Measurements from ENCODE around the gene WSCD2. TPM values are rescaled to one million over a fixed set of nuclear protein-coding genes. Genes with fewer than 3 reads are reported as not detected.

WSCD2 gene
- total RNA-seq, 2 experiments from 2014 or later: not detected

- Histone ChIP-seq H3K9me3 (ENCODE audit: low read length) (no peaks in the 10 kb centered on the region), H3K9me2 (ENCODE audit: insufficient read depth, low read length) (no peaks in the 10 kb centered on the region), H3K79me2 (ENCODE audit: insufficient read depth, low read depth, low read length) (no peaks in the 10 kb centered on the region), H3K4me3 (ENCODE audit: low read depth, low read length, poor library complexity, severe bottlenecking) (no peak overlapping the region), H3K27ac (ENCODE audit: low read depth, low read length, poor library complexity, severe bottlenecking) (no peak overlapping the region), H2AFZ (ENCODE audit: low read length) (no peak overlapping the region), H3K4me1 (ENCODE audit: insufficient read depth, low read length, poor library complexity, severe bottlenecking) (no peaks in the 10 kb centered on the region), H3K4me2 (ENCODE audit: low read length) (no peak overlapping the region), H4K20me1 (ENCODE audit: insufficient read depth, low read length) (no peaks in the 10 kb centered on the region), H3K36me3 (ENCODE audit: insufficient read depth, low read length) (no peaks in the 10 kb centered on the region)
- TF ChIP-seq CTCF (conservative IDR thresholded peaks at IDR 0.05; ENCODE audit: low read length): no peak
- TF ChIP-seq EZH2phosphoT487 (IDR thresholded peaks at IDR 0.05; ENCODE audit: borderline replicate concordance, low read depth, low read length): no peak
- POLR2A ChIA-PET: interaction anchor here (0.6 kb wide), 1 partner anchor 353 kb away, joined by 8 read pairs; no protein-coding TSS in a partner anchor
- no peak for DNase-seq (ENCODE audit: low spot score)
- CTCF ChIA-PET (ENCODE audit: unreplicated experiment): no interaction called here
- intact Hi-C loops (cut with micrococcal nuclease; ENCODE audit: unreplicated experiment): no loop called here
- no TSS peak for BruUV-seq (replicated peaks)
These were observed 46.6 kb upstream of the WSCD2 start for GRCh38 chr12:108082485-108082884.

GRCh38 chr12:108087900-108088299 is 41.2 kb upstream of the WSCD2 start:
- H3K4me2 ChIP-seq (ENCODE audit: low read length): no peak overlapping the region
- H3K79me2 ChIP-seq (ENCODE audit: insufficient read depth, low read depth, low read length): no peaks in the 10 kb centered on the region
- no peaks in the 10 kb centered on the region for H3K36me3 ChIP-seq (ENCODE audit: insufficient read depth, low read length)
- ChIA-PET POLR2A (interaction anchor here (0.6 to 0.7 kb wide), 2 partner anchors 89 to 325 kb away, joined by 3 read pairs; no protein-coding TSS in a partner anchor), CTCF (ENCODE audit: unreplicated experiment) (no interaction called here)
- intact Hi-C loops (cut with micrococcal nuclease; ENCODE audit: unreplicated experiment): no loop called here
- DNase-seq (ENCODE audit: low spot score): no peak
- H3K4me3 ChIP-seq (ENCODE audit: low read depth, low read length, poor library complexity, severe bottlenecking): no peak overlapping the region
- H2AFZ ChIP-seq (ENCODE audit: low read length): no peak overlapping the region
- no peak overlapping the region for H3K27ac ChIP-seq (ENCODE audit: low read depth, low read length, poor library complexity, severe bottlenecking)
- H3K9me3 ChIP-seq (ENCODE audit: low read length): no peaks in the 10 kb centered on the region
- no TSS peak for BruUV-seq (replicated peaks)
- H3K9me2 ChIP-seq (ENCODE audit: insufficient read depth, low read length): no peaks in the 10 kb centered on the region
- no peaks in the 10 kb centered on the region for H4K20me1 ChIP-seq (ENCODE audit: insufficient read depth, low read length)
- no peaks in the 10 kb centered on the region for H3K4me1 ChIP-seq (ENCODE audit: insufficient read depth, low read length, poor library complexity, severe bottlenecking)
- no peak for TF ChIP-seq EZH2phosphoT487 (IDR thresholded peaks at IDR 0.05; ENCODE audit: borderline replicate concordance, low read depth, low read length)

GRCh38 chr12:108090107-108090899 is 38.8 kb upstream of the WSCD2 start:
- intact Hi-C loops (cut with micrococcal nuclease; ENCODE audit: unreplicated experiment): no loop called here
- no TSS peak for BruUV-seq (replicated peaks)
- ChIA-PET POLR2A (no interaction called here), CTCF (ENCODE audit: unreplicated experiment) (no interaction called here)
- H3K9me2 ChIP-seq (ENCODE audit: insufficient read depth, low read length): no peaks in the 10 kb centered on the region
- no peak overlapping the region for H3K4me3 ChIP-seq (ENCODE audit: low read depth, low read length, poor library complexity, severe bottlenecking)
- no peak for TF ChIP-seq EZH2phosphoT487 (IDR thresholded peaks at IDR 0.05; ENCODE audit: borderline replicate concordance, low read depth, low read length)
- no peak for TF ChIP-seq CTCF (conservative IDR thresholded peaks at IDR 0.05; ENCODE audit: low read length)
- H3K27ac ChIP-seq (ENCODE audit: low read depth, low read length, poor library complexity, severe bottlenecking): no peak overlapping the region
- H3K4me2 ChIP-seq (ENCODE audit: low read length): no peak overlapping the region
- H3K36me3 ChIP-seq (ENCODE audit: insufficient read depth, low read length): no peaks in the 10 kb centered on the region
- no peaks in the 10 kb centered on the region for H3K9me3 ChIP-seq (ENCODE audit: low read length)
- DNase-seq (ENCODE audit: low spot score): no peak
- no peaks in the 10 kb centered on the region for H3K4me1 ChIP-seq (ENCODE audit: insufficient read depth, low read length, poor library complexity, severe bottlenecking)
- no peaks in the 10 kb centered on the region for H3K79me2 ChIP-seq (ENCODE audit: insufficient read depth, low read depth, low read length)
- no peaks in the 10 kb centered on the region for H4K20me1 ChIP-seq (ENCODE audit: insufficient read depth, low read length)
- no peak overlapping the region for H2AFZ ChIP-seq (ENCODE audit: low read length)
